Gastrocnemius medialis (tissue), 4 donors: ENCODE results near the gene TRAF7. TPM values are rescaled to one million over a fixed set of nuclear protein-coding genes. Genes with fewer than 3 reads are reported as not detected.

ENCODE experiments used
- ATAC-seq, 2 donors: fragments of 150-250 bp; one replicate each; pipeline ENCODE4 v1.9.1; 2016
- DNase-seq, 2 donors: peaks; one replicate each; pipeline ENCODE4 v3.0.0-alpha.2; 2019
- H3K27ac ChIP-seq, 4 donors: fragments of 200-600 bp; sonication (generic); 1 replicate in 1 of 4; 2 replicates in 3 of 4; pipeline ENCODE4 v1.5.1; 2016 to 2018; ENCODE audit warnings: mild to moderate bottlenecking in 2 of 4, moderate library complexity in 1 of 4
- H3K27me3 ChIP-seq, 3 donors: fragments of 200-600 bp; sonication (generic) in 2 of 3; 1 replicate in 1 of 3; 2 replicates in 2 of 3; pipeline versions ENCODE4 v1.5.1 to v1.6.0; 2016 to 2019; ENCODE audit warnings: mild to moderate bottlenecking in 1 of 3, moderate library complexity in 1 of 3
- H3K36me3 ChIP-seq, 2 donors: fragments of 200-600 bp; sonication (generic) in 1 of 2; one replicate each; pipeline ENCODE4 v1.5.1; 2017 to 2018
- H3K4me1 ChIP-seq, 2 donors: fragments of 200-600 bp; sonication (generic) in 1 of 2; one replicate each; pipeline ENCODE4 v1.5.1; 2016 to 2017; ENCODE audit warnings: mild to moderate bottlenecking in 2 of 2
- H3K4me3 ChIP-seq, 4 donors: fragments of 200-600 bp; sonication (generic) in 3 of 4; 1 replicate in 1 of 4; 2 replicates in 3 of 4; pipeline ENCODE4 v1.5.1; 2016 to 2019; ENCODE audit warnings: mild to moderate bottlenecking in 2 of 4
- H3K9me3 ChIP-seq, 3 donors: fragments of 200-600 bp; sonication (generic) in 2 of 3; 1 replicate in 1 of 3; 2 replicates in 2 of 3; pipeline ENCODE4 v1.5.1; 2016 to 2019
- POLR2A ChIP-seq, 2 donors: fragments of 450-650 bp; IDR thresholded peaks; one replicate each; pipeline ENCODE4 v1.6.1; 2017; ENCODE audit warnings: antibody characterized with exemption in 2 of 2, mild to moderate bottlenecking in 2 of 2, moderate library complexity in 2 of 2
- in situ Hi-C, 4 donors: fragments of 200-750 bp; cut with MboI; loops; one replicate each; pipeline versions ENCODE4 v1.15.0 to v1.8.0; 2017; ENCODE audit warnings: low sequenced_read_pairs in 4 of 4
- intact Hi-C: fragments of 100-400 bp; cut with DNase I; formaldehyde crosslinking; loops from one replicate; pipeline ENCODE4 v1.15.1; 2023; ENCODE audit warnings: low total_unique reads
- total RNA-seq, 4 donors: library from RNA; depleted of rRNA; stranded (reverse); fragments of >200 nt; gene quantifications; one replicate each; pipeline versions ENCODE4 v1.1.0 to v1.2.3, GENCODE V29; 2016
- TF ChIP-seq, protein P1 (sequence below), 5 experiments: fragments of 450-650 bp in 3 of 5; fragments of 200-600 bp in 2 of 5; sonication (generic) in 2 of 5; IDR thresholded peaks in 4 of 5; conservative IDR thresholded peaks in 1 of 5; 1 replicate in 4 of 5; 2 replicates in 1 of 5; pipeline ENCODE4 v1.5.1; 2016 to 2019; ENCODE audit warnings: antibody characterized with exemption in 5 of 5, mild to moderate bottlenecking in 3 of 5, moderate library complexity in 3 of 5

Gene TRAF7
- total RNA-seq, 4 donors from 2014 or later: 39.5 to 71.4 (median 55.9) TPM

DNA sequence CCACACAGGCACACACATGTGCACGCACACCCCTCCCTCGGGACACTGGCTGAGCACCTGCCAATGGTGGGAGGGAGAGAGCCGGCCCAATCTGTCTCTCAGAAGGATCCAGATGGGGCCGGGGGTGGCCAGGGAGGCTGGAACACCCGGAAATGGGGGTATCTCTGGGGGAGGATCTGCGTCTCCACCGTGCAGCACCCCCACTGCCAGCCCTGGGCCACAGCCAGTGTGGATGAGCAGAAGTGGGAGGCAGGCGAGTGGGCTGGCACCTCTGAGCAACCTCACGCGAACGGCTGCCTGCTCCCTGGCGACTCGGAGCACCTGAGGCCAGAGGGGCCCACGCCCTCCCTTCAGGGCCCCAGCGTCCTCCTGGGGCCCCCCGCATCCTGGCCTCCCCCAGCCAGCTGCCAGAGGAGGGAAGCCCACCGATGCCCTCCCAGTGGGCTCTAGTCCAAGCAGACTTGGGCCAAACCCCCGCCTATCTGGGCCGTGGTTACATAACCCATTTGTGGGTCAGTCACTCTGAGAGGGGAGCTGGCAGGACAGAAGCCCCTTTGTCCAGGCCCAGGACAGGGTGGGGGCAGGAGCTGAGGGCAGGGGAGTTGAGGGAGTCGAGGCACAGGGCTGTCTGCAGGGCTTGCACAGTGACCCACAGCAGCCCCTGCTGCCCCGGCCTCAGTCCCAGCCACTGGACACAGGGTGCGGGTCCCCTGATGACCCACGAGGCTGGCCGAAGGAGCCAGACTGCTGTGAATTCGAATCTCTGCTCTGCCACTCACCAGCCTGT lies 35.3 kb downstream of the TRAF7 start:
- DNase-seq (no peak), ATAC-seq (no peak)
- in situ Hi-C loops: no loop called here
- Histone ChIP-seq H3K36me3 (no peaks in the 10 kb centered on the region), H3K4me1 (peaks cover 7 to 9% of the 10 kb centered on the region in 2 donors), H3K27me3 (peaks cover 18 to 23% (median 23%) of the 10 kb centered on the region in 3 donors), H3K27ac (no peak overlapping the region), H3K9me3 (no peaks in the 10 kb centered on the region), H3K4me3 (no peak overlapping the region)
- intact Hi-C loops: no loop called here
- TF ChIP-seq, protein P1, sequence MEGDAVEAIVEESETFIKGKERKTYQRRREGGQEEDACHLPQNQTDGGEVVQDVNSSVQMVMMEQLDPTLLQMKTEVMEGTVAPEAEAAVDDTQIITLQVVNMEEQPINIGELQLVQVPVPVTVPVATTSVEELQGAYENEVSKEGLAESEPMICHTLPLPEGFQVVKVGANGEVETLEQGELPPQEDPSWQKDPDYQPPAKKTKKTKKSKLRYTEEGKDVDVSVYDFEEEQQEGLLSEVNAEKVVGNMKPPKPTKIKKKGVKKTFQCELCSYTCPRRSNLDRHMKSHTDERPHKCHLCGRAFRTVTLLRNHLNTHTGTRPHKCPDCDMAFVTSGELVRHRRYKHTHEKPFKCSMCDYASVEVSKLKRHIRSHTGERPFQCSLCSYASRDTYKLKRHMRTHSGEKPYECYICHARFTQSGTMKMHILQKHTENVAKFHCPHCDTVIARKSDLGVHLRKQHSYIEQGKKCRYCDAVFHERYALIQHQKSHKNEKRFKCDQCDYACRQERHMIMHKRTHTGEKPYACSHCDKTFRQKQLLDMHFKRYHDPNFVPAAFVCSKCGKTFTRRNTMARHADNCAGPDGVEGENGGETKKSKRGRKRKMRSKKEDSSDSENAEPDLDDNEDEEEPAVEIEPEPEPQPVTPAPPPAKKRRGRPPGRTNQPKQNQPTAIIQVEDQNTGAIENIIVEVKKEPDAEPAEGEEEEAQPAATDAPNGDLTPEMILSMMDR (IDR thresholded peaks at IDR 0.05 in 4 of 5, conservative IDR thresholded peaks at IDR 0.05 in 1 of 5): no peak
- no peak for TF ChIP-seq POLR2A (IDR thresholded peaks at IDR 0.05)

DNA sequence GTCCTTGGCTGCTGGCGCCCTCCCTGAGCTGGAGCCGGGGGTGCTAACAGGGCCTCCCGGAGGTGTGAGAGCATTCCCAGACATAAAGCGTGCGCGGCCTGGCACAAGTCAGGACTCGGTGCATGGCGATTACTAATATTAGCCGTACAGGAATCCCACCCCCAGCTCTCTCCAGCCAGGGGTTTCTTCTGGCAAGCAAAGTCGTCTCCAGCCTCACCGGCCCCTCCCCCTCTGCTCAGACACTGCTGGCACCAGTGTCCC lies 35.8 kb downstream of the TRAF7 start:
- Histone ChIP-seq H3K9me3 (no peaks in the 10 kb centered on the region), H3K27me3 (peaks cover 20 to 26% (median 24%) of the 10 kb centered on the region in 3 donors), H3K4me1 (peaks cover 7 to 10% of the 10 kb centered on the region in 2 donors), H3K27ac (no peak overlapping the region), H3K36me3 (no peaks in the 10 kb centered on the region), H3K4me3 (no peak overlapping the region)
- in situ Hi-C loops (no loop called here), intact Hi-C loops (no loop called here)
- DNase-seq (no peak), ATAC-seq (no peak)
- TF ChIP-seq POLR2A (IDR thresholded peaks at IDR 0.05): no peak
- TF ChIP-seq, protein P1 (IDR thresholded peaks at IDR 0.05 in 4 of 5, conservative IDR thresholded peaks at IDR 0.05 in 1 of 5): no peak

DNA sequence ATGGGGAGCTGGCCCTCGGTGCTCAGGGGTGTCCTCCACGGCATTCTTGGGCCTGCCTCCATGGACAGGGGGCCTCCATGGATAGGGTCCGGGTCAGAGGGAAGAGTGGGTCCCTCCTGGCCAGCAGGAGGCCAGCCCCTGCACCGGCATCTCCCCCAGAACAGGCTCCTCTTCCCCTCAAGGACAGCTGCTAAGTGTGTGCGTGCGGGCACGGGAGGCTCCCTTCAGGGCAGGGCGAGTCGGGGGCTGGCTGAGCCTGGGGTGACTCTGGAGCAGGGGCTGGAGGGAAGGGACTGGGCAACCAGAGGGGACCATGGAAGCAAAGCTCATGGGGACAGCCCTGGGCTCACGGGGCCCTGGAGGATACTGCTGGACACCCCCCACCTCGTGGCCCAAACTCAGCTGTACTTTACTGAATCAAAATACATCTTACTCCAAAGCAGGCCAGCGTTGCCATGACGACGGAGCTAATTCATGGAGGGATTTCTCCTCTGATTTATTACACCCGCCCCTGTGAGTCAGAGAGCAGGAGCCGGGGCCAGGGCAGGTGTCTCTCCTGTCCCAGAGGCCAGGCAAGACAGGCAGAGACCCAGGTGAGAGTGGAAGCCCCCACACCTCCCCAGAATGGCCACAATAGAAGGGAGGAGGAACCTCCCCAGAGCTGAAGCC lies 38.7 kb downstream of the TRAF7 start:
- intact Hi-C loops: no loop called here
- ATAC-seq: no peak

DNA sequence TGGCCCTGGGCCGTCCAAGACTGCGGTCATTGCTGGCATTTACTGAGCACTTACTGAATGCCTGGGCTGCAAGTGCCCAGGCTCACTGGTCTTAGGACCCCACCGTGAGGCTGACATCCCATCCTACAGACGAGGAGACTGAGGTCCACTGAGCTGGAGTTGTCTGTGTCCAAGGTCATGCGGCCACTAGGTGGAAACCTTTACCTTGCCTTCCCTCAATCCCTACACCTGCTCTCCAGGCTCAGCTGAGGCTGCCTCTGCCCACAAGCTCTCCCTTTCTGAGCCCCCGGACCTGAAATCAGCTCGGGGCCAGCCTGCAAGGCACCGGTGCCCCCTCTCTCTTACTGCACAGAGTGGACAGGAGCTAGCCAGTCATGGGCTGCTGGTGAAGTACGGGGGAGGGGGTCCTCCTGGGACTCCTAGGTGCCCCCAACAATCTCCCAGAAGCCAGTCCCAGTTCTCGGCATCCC lies 39.3 kb downstream of the TRAF7 start:
- H3K4me3 ChIP-seq: no peak overlapping the region
- H3K9me3 ChIP-seq: no peaks in the 10 kb centered on the region
- in situ Hi-C loops: no loop called here

More for the DNA sequence above, 38.7 kb downstream of the TRAF7 start:
- TF ChIP-seq, protein P1 (IDR thresholded peaks at IDR 0.05 in 4 of 5, conservative IDR thresholded peaks at IDR 0.05 in 1 of 5): no peak
- no peak for TF ChIP-seq POLR2A (IDR thresholded peaks at IDR 0.05)
- Histone ChIP-seq H3K27ac (no peak overlapping the region), H3K4me3 (no peak overlapping the region), H3K4me1 (peaks cover 7 to 10% of the 10 kb centered on the region in 2 donors), H3K27me3 (peaks cover 27 to 36% (median 33%) of the 10 kb centered on the region in 3 donors), H3K9me3 (no peaks in the 10 kb centered on the region), H3K36me3 (no peaks in the 10 kb centered on the region)
- in situ Hi-C loops: no loop called here
- no peak for DNase-seq

More for the DNA sequence above, 39.3 kb downstream of the TRAF7 start:
- TF ChIP-seq POLR2A (IDR thresholded peaks at IDR 0.05): no peak
- TF ChIP-seq, protein P1 (IDR thresholded peaks at IDR 0.05 in 4 of 5, conservative IDR thresholded peaks at IDR 0.05 in 1 of 5): peak in 4 of 5 experiments; percentile 51 to 66 (median 58)
- H3K27ac ChIP-seq: no peak overlapping the region
- H3K36me3 ChIP-seq: no peaks in the 10 kb centered on the region
- DNase-seq: peak; percentile 29 to 49
- H3K27me3 ChIP-seq: peaks cover 27 to 36% (median 33%) of the 10 kb centered on the region in 3 donors
- intact Hi-C loops: loop anchor here (1.0 to 5.0 kb wide), 2 partner anchors 56 to 307 kb away; partner anchors contain the start of gene ECI1
- peaks cover 7 to 10% of the 10 kb centered on the region in 2 donors for H3K4me1 ChIP-seq
- ATAC-seq: peak; percentile 80 to 88
